SK-N-SH (cell line): Measurements from ENCODE around the gene CHSY3.

Source experiments
- CHD2 ChIP-seq: fragments of 150-350 bp; IDR thresholded peaks from 2 replicates; pipeline ENCODE4 v1.6.1; 2018; ENCODE audit warnings: low read length; ENCODE audit not compliant: partially characterized antibody
- EP300 ChIP-seq, 2 experiments: IDR thresholded peaks; 2 replicates each; pipeline versions ENCODE4 v1.4.0 to v1.6.1; 2012; ENCODE audit warnings: borderline replicate concordance in 1 of 2, low read depth in 1 of 2, low read length in 1 of 2
- FOXM1 ChIP-seq: IDR thresholded peaks from 2 replicates; pipeline ENCODE4 v1.4.0; 2012; ENCODE audit warnings: low read depth, mild to moderate bottlenecking
- POLR2AphosphoS5 ChIP-seq: IDR thresholded peaks from 2 replicates; pipeline ENCODE4 v1.6.1; 2012; ENCODE audit warnings: low read depth, low read length
- RAD21 ChIP-seq: IDR thresholded peaks from 2 replicates; pipeline ENCODE4 v1.6.1; 2012; ENCODE audit warnings: mild to moderate bottlenecking, low read length
- TAF1 ChIP-seq: IDR thresholded peaks from 2 replicates; pipeline ENCODE4 v1.6.1; 2012; ENCODE audit warnings: low read depth, mild to moderate bottlenecking, low read length, moderate library complexity, borderline replicate concordance
- TF ChIP-seq, protein P1 (sequence below): IDR thresholded peaks from 2 replicates; pipeline ENCODE4 v1.6.1; 2012; ENCODE audit warnings: mild to moderate bottlenecking, low read depth, low read length, moderate library complexity
- TF ChIP-seq, protein P2 (sequence below): fragments of 200-600 bp; sonication (generic); IDR thresholded peaks from 2 replicates; pipeline ENCODE4 v1.6.1; 2017; ENCODE audit warnings: antibody characterized with exemption, mild to moderate bottlenecking, moderate library complexity

DNA sequence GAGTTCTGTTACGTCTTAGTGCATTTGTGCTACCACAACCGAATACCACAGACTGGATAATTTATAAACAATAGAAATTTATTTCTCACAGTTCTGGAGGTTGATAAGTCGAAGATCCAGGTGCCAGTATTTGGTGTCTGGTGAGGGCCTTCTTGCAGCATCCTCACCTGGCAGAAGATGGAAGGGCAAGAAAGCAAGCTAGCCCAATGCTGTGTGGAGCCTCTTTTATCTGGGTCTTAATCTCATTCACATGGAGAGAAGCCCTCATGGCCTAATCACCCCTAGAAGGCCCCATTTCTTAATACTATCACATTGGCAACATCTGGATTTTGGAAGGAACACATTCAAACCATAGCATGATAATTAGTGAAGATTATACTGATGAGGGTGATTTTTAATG, 159.3 kb downstream of the CHSY3 start:
- TF ChIP-seq, protein P1, sequence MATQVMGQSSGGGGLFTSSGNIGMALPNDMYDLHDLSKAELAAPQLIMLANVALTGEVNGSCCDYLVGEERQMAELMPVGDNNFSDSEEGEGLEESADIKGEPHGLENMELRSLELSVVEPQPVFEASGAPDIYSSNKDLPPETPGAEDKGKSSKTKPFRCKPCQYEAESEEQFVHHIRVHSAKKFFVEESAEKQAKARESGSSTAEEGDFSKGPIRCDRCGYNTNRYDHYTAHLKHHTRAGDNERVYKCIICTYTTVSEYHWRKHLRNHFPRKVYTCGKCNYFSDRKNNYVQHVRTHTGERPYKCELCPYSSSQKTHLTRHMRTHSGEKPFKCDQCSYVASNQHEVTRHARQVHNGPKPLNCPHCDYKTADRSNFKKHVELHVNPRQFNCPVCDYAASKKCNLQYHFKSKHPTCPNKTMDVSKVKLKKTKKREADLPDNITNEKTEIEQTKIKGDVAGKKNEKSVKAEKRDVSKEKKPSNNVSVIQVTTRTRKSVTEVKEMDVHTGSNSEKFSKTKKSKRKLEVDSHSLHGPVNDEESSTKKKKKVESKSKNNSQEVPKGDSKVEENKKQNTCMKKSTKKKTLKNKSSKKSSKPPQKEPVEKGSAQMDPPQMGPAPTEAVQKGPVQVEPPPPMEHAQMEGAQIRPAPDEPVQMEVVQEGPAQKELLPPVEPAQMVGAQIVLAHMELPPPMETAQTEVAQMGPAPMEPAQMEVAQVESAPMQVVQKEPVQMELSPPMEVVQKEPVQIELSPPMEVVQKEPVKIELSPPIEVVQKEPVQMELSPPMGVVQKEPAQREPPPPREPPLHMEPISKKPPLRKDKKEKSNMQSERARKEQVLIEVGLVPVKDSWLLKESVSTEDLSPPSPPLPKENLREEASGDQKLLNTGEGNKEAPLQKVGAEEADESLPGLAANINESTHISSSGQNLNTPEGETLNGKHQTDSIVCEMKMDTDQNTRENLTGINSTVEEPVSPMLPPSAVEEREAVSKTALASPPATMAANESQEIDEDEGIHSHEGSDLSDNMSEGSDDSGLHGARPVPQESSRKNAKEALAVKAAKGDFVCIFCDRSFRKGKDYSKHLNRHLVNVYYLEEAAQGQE: no peak
- TF ChIP-seq, protein P2, sequence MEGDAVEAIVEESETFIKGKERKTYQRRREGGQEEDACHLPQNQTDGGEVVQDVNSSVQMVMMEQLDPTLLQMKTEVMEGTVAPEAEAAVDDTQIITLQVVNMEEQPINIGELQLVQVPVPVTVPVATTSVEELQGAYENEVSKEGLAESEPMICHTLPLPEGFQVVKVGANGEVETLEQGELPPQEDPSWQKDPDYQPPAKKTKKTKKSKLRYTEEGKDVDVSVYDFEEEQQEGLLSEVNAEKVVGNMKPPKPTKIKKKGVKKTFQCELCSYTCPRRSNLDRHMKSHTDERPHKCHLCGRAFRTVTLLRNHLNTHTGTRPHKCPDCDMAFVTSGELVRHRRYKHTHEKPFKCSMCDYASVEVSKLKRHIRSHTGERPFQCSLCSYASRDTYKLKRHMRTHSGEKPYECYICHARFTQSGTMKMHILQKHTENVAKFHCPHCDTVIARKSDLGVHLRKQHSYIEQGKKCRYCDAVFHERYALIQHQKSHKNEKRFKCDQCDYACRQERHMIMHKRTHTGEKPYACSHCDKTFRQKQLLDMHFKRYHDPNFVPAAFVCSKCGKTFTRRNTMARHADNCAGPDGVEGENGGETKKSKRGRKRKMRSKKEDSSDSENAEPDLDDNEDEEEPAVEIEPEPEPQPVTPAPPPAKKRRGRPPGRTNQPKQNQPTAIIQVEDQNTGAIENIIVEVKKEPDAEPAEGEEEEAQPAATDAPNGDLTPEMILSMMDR: no peak
- TF ChIP-seq CHD2: no peak
- TF ChIP-seq FOXM1: no peak
- TF ChIP-seq EP300 (IDR thresholded peaks at IDR 0.05; ENCODE audit: borderline replicate concordance in 1 of 2, low read depth in 1 of 2, low read length in 1 of 2): no peak
- no peak for TF ChIP-seq TAF1
- no peak for TF ChIP-seq POLR2AphosphoS5
- TF ChIP-seq RAD21: no peak
